Measurements from ENCODE around the gene TMEM204.

DNA sequence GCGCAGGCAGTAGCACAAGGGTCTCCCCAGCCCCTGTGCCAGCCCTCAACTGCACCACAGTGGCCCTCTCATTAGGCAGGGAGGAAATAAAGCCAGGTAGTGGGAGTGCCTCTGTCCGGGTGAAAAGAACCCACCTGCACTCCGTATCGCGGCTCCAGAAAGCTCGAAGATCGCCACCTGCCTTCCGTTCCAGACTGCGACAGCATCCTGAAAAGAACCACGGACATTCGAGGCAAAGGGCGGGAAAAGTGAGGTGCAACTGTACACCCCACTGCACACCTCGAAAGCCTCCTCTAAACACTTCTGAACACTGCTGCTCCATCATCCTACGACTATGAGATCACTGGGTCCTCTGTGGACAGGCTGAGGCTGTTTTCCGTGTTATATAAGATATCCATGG, 49.7 kb downstream of the TMEM204 start:
- TF ChIP-seq POLR2AphosphoS5 (IDR thresholded peaks at IDR 0.05; ENCODE audit: low read depth, low read length) (no peak), POLR2A (IDR thresholded peaks at IDR 0.05; ENCODE audit: low read depth, low read length) (no peak), TAF1 (IDR thresholded peaks at IDR 0.05; ENCODE audit: borderline replicate concordance, low read depth, low read length) (no peak)
